ENCODE measurements around the gene PRPH.
"Not testable (repeated sequence)": the region's sequence is repeated elsewhere in the genome, so short reads cannot be mapped to it uniquely, and the experiment has no call there.

PRPH gene

DNA sequence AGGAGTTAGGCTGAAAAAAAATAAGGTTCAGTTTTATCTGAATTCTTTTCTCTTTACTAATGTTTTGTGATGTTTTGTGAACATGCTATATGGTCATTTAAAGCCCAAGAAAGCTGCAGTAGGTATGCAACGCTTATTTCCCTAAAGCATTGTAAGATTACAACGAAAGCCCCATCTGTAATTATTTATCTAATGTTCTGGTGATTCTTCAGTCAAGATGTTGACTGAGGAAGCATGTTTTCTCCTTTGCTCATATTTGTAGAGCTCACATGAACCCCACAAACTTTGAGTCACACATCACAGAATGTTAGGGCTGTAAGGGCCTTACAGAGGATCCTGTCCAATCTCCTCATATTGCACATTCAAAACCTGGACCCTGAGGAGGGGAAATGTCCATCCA lies 33.2 kb upstream of the PRPH start:
- H3K27me3 ChIP-seq (ENCODE audit: control insufficient read depth, insufficient read depth, low read length, poor library complexity, severe bottlenecking) = no peaks in the 10 kb centered on the region
- H3K27ac ChIP-seq (ENCODE audit: insufficient read depth, low read depth, low read length, poor library complexity, severe bottlenecking) = no peak overlapping the region
- no peaks in the 10 kb centered on the region for H3K9me3 ChIP-seq (ENCODE audit: control insufficient read depth, low read length)
- H3K4me1 ChIP-seq (ENCODE audit: control insufficient read depth, insufficient read depth, low read length) = peaks cover under 1% of the 10 kb centered on the region
- 91 to 100% methylated on average over 2 of the region's 2 CpGs for WGBS, 2 experiments
- H3K36me3 ChIP-seq (ENCODE audit: control insufficient read depth, insufficient read depth, low read length) = no peaks in the 10 kb centered on the region
- no peak overlapping the region for H3K4me3 ChIP-seq (ENCODE audit: insufficient read depth, low read depth, low read length)

DNA sequence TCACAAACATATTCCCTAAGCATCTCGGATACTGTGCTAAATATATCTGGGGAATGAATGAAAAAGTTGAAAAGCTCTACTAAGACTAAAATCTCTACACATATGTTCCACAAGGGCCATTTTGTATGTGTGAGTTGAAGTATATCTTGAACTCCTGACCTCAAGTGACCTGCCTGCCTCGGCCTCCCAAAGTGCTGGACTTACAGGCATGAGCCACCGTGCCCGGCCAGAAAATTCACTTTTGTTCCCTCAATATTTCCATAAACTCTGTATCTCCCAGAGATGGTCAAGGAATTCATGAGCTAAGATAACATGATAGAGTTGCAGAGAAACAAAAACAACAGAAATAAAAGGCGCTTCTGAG lies 31.6 kb upstream of the PRPH start:
- Histone ChIP-seq H3K4me3 (ENCODE audit: insufficient read depth, low read depth, low read length) (no peak overlapping the region), H3K27me3 (ENCODE audit: control insufficient read depth, insufficient read depth, low read length, poor library complexity, severe bottlenecking) (no peaks in the 10 kb centered on the region), H3K4me1 (ENCODE audit: control insufficient read depth, insufficient read depth, low read length) (peaks cover 11% of the 10 kb centered on the region), H3K36me3 (ENCODE audit: control insufficient read depth, insufficient read depth, low read length) (no peaks in the 10 kb centered on the region), H3K27ac (ENCODE audit: insufficient read depth, low read depth, low read length, poor library complexity, severe bottlenecking) (no peak overlapping the region), H3K9me3 (ENCODE audit: control insufficient read depth, low read length) (no peaks in the 10 kb centered on the region)
- 96 to 97% methylated on average over 4 of the region's 5 CpGs for WGBS, 2 experiments

DNA sequence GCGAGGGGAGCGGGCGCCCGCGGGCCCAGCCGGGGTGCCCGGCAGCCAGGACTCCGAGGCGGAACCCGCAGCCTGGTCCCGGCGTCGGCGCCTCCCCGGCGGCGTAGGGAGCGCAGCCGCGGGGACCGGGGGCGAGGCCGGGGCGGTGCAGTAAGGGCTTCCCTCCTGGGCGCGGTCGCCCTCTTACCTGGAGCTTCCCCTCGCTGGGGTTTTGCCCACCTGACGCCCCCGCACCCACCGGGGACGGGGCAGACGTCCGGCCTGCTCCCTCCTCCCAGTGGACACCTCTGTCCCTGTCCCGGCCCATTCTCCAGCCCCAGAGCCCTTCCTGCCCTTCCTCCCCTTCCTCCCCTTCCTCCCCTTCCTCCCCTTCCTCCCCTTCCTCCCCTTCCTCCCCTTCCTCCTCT lies 30.5 kb upstream of the PRPH start:
- peak overlapping the region; percentile 77 for H3K4me3 ChIP-seq (ENCODE audit: insufficient read depth, low read depth, low read length)
- WGBS, 2 experiments = 0 to 1% methylated on average over 35 of the region's 35 CpGs
- H3K27ac ChIP-seq (ENCODE audit: insufficient read depth, low read depth, low read length, poor library complexity, severe bottlenecking) = no peak overlapping the region

DNA sequence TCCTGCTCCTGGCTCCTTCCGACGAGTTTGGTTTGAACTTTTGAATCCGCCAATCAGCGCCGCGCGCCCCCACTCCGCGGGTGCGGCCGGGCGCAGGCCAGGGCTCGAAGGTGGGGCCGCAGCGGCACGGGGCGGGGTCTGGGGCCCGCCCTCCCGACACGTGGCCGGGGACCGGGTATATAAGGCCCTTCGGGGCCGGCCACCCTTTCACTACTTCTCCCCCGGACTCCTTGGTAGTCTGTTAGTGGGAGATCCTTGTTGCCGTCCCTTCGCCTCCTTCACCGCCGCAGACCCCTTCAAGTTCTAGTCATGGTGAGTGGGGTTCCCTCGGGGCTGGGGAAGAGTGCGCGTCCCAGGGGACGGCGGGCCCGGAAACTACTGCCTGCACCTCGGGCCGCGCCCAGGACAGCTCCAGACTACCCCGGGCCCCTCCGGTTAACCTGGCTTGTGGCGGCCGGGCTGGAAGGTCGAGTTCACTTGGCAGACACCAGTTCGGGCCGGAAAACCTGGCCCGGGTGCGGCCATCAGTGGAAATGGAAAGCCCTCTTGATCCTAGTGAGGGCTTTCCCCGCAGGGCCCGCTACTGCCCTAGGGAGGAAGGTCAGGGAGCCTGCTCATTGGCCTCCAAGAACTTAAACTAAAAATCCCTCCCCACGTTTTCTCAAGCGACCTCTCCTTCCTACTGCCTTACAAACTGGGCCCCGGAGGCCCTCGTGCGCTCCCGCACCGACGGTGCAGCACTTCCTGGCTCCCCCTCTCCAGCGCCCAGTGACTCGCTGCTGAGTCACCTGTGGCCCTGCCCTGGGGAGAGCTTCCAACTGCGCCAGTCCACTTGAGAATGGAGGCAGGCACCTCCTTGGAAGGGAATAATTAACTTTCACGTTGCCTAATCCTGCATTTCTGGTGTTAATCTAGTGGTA lies 29.8 kb upstream of the PRPH start, which contains the start of gene TUBA1C:
TSS of gene TUBA1C (plus strand) at position 210 of the 920 bp plus-strand sequence. CDS start at position 310, 100 bp downstream.
- WGBS, 2 experiments = 0% methylated on average over 61 of the region's 61 CpGs
- H3K27me3 ChIP-seq (ENCODE audit: control insufficient read depth, insufficient read depth, low read length, poor library complexity, severe bottlenecking) = no peaks in the 10 kb centered on the region
- peaks cover 11% of the 10 kb centered on the region for H3K4me1 ChIP-seq (ENCODE audit: control insufficient read depth, insufficient read depth, low read length)
- peaks cover 2% of the 10 kb centered on the region for H3K36me3 ChIP-seq (ENCODE audit: control insufficient read depth, insufficient read depth, low read length)
- no peaks in the 10 kb centered on the region for H3K9me3 ChIP-seq (ENCODE audit: control insufficient read depth, low read length)
- peak within 1 kb of the TSS; percentile 77 for H3K4me3 ChIP-seq (ENCODE audit: insufficient read depth, low read depth, low read length)
- H3K27ac ChIP-seq (ENCODE audit: insufficient read depth, low read depth, low read length, poor library complexity, severe bottlenecking) = peak within 1 kb of the TSS; percentile 37

More for the DNA sequence above, 30.5 kb upstream of the PRPH start:
- no peaks in the 10 kb centered on the region for H3K9me3 ChIP-seq (ENCODE audit: control insufficient read depth, low read length)
- no peaks in the 10 kb centered on the region for H3K36me3 ChIP-seq (ENCODE audit: control insufficient read depth, insufficient read depth, low read length)
- no peaks in the 10 kb centered on the region for H3K27me3 ChIP-seq (ENCODE audit: control insufficient read depth, insufficient read depth, low read length, poor library complexity, severe bottlenecking)
- peaks cover 11% of the 10 kb centered on the region for H3K4me1 ChIP-seq (ENCODE audit: control insufficient read depth, insufficient read depth, low read length)

DNA sequence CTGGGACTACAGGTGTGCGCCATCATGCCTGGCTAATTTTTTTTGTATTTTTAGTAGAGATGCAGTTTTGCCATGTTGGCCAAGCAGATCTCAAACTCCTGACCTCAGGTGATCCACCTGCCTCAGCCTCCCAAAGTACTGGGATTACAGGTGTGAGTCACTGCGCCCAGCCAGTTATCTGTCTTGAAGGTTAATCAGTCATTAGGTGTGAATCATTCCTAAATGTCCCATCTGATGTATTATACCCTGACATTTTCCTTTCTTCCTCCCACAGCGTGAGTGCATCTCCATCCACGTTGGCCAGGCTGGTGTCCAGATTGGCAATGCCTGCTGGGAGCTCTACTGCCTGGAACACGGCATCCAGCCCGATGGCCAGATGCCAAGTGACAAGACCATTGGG lies 25.8 kb upstream of the PRPH start:
- H3K27ac ChIP-seq (ENCODE audit: insufficient read depth, low read depth, low read length, poor library complexity, severe bottlenecking); H3K27me3 ChIP-seq (ENCODE audit: control insufficient read depth, insufficient read depth, low read length, poor library complexity, severe bottlenecking); H3K9me3 ChIP-seq (ENCODE audit: control insufficient read depth, low read length); H3K4me3 ChIP-seq (ENCODE audit: insufficient read depth, low read depth, low read length): not testable (repeated sequence)
- H3K4me1 ChIP-seq (ENCODE audit: control insufficient read depth, insufficient read depth, low read length) = peaks cover 11% of the 10 kb centered on the region
- H3K36me3 ChIP-seq (ENCODE audit: control insufficient read depth, insufficient read depth, low read length) = peaks cover 26% of the 10 kb centered on the region
- 90 to 93% methylated on average over 5 to 6 of the region's 6 CpGs for WGBS, 2 experiments

DNA sequence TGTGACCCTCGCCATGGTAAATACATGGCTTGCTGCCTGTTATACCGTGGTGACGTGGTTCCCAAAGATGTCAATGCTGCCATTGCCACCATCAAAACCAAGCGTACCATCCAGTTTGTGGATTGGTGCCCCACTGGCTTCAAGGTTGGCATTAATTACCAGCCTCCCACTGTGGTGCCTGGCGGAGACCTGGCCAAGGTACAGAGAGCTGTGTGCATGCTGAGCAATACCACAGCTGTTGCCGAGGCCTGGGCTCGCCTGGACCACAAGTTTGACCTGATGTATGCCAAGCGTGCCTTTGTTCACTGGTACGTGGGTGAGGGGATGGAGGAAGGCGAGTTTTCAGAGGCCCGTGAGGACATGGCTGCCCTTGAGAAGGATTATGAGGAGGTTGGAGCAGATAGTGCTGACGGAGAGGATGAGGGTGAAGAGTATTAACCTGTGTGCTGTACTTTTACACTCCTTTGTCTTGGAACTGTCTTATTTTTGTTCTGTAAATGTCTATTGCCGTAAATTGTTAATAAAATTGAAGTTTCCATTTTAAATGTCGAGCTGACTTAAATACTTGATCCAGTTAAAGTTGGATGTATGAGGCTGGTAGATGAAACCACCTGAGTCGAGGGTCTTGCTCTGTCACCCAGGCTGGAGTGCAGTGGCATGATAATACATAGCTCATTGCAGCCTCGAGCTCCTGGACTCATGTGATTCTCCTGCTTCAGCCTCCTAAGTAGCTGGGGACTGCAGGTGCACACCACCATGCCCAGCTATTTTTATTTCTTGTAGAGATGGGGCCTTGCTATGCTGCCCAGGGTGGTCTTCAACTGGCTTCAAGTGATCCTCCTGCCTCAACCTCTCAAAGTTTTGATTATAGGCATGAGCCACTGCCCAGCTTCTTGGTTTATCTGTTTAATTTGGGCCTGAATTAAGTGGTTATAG lies 21.9 kb upstream of the PRPH start:
- no peaks in the 10 kb centered on the region for H3K9me3 ChIP-seq (ENCODE audit: control insufficient read depth, low read length)
- H3K27me3 ChIP-seq (ENCODE audit: control insufficient read depth, insufficient read depth, low read length, poor library complexity, severe bottlenecking) = no peaks in the 10 kb centered on the region
- 95 to 97% methylated on average over 16 of the region's 16 CpGs for WGBS, 2 experiments
- no peak overlapping the region for H3K27ac ChIP-seq (ENCODE audit: insufficient read depth, low read depth, low read length, poor library complexity, severe bottlenecking)
- peaks cover 26% of the 10 kb centered on the region for H3K36me3 ChIP-seq (ENCODE audit: control insufficient read depth, insufficient read depth, low read length)
- H3K4me3 ChIP-seq (ENCODE audit: insufficient read depth, low read depth, low read length) = no peak overlapping the region
- no peaks in the 10 kb centered on the region for H3K4me1 ChIP-seq (ENCODE audit: control insufficient read depth, insufficient read depth, low read length)

DNA sequence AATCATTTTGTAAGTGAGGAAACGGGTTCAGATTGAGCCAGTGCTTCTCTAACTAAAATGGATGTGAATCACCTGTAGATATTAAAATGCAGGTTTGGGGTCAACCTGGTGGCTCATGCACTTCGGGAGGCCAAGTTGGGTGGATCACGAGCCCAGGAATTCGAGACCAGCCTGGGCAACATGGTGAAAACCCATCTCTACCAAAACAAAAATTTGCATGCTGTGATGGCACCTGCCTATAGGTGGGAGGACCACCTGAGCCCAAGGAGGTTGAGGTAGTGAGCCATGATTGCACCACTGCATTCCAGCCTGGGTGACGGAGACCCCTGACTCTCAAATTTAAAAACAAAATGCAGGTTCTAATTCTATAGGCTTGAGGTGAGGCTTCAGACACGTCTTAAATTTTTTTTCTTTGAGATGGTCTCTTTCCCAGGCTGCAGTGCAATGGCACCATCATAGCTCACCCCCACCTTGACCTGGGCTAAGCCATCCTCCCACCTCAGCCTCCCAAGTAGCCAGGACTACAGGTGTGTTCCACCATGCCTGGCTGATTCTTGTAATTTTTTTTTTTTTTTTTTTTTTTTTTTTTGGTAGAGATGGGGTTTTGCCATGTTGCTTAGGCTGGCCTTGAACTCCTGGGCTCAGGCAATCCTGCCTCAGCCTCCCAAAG lies 21.1 kb upstream of the PRPH start:
- Histone ChIP-seq H3K4me1 (ENCODE audit: control insufficient read depth, insufficient read depth, low read length) (no peaks in the 10 kb centered on the region), H3K36me3 (ENCODE audit: control insufficient read depth, insufficient read depth, low read length) (peaks cover 26% of the 10 kb centered on the region), H3K4me3 (ENCODE audit: insufficient read depth, low read depth, low read length) (no peak overlapping the region), H3K27ac (ENCODE audit: insufficient read depth, low read depth, low read length, poor library complexity, severe bottlenecking) (no peak overlapping the region), H3K9me3 (ENCODE audit: control insufficient read depth, low read length) (no peaks in the 10 kb centered on the region), H3K27me3 (ENCODE audit: control insufficient read depth, insufficient read depth, low read length, poor library complexity, severe bottlenecking) (no peaks in the 10 kb centered on the region)
- WGBS, 2 experiments = 90% methylated on average over 6 of the region's 6 CpGs

DNA sequence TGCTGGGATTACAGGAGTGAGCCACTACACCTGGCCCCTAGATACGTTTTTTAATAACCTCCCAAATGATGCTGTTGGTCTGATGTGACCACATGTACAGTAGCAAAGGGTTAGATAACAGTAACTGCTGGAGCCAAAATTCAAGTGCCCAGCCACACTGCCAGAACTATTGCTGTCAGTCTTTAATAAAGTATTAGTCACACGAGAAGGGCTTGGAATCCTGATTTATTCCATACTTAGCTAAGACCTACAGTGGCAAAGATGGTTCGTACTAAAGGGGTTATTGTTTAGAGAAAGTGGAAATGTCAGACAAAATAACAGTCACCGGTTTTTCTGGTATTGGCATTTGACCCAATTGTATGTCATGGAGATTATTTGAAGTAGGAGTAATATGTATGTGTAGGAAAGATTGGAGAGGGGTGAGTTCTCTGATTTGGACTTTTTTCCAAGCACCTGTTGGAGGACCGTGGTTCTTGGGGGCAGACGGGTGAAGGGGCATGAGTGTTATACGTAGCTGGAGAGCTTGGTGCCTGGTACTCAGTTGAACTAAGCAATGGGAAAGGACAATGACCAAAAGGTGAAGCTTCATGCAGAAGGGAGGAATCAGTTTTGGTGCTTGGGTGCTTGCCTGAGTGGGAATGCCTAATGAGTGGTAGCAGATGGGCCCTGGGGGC lies 20.4 kb upstream of the PRPH start:
- Histone ChIP-seq H3K27ac (ENCODE audit: insufficient read depth, low read depth, low read length, poor library complexity, severe bottlenecking) (no peak overlapping the region), H3K4me1 (ENCODE audit: control insufficient read depth, insufficient read depth, low read length) (peaks cover under 1% of the 10 kb centered on the region), H3K4me3 (ENCODE audit: insufficient read depth, low read depth, low read length) (no peak overlapping the region), H3K27me3 (ENCODE audit: control insufficient read depth, insufficient read depth, low read length, poor library complexity, severe bottlenecking) (no peaks in the 10 kb centered on the region), H3K9me3 (ENCODE audit: control insufficient read depth, low read length) (no peaks in the 10 kb centered on the region), H3K36me3 (ENCODE audit: control insufficient read depth, insufficient read depth, low read length) (peaks cover 26% of the 10 kb centered on the region)
- WGBS, 2 experiments = 89 to 93% methylated on average over 7 of the region's 7 CpGs

DNA sequence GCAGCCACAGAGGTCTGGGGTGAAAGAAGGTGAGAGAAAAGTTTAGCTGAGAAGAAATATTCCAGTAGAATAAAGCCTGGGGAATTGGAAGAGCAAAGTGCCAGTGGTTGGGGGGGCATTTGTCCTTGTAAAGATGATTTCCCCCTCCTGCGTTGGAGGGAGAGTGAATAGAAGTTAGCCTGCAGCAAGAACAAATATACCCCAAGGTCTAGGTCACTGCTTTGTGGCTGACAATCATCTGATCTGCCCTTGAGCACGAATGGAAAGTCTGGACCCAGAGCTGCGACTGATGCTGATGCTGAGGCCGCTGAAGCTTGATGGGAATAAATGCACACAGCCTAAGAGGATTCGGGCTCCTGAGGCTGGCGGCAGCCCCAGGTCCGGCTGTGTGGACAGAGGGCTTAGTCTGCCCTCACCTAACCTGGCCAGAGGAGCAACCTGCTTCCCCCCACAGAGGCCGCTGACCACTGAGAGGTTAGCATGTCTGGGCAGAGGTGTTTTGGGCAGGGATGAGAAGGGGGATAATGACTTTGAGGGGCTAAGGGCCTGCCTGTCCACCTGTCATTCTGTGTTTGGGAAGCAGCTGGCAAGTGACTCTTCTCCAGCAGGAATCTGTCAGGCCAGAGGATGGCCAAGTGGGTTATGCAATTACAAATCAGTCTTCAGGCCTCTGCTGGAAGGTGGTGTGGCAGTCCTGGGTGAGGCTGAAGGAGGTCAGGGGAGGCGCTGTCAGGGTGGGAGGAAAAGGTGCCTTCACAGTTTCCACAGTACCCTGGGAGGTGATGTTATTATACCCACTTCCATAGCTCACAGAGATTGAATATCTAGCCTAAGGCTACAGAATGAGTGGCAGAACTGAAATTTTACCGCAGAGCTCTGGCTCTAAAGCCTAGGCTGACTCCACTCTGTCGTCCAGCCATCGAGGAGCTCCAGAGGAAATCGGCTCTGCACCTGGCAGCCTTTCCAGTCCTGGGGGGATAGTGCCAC lies 18.4 kb upstream of the PRPH start:
- no peaks in the 10 kb centered on the region for H3K27me3 ChIP-seq (ENCODE audit: control insufficient read depth, insufficient read depth, low read length, poor library complexity, severe bottlenecking)
- H3K36me3 ChIP-seq (ENCODE audit: control insufficient read depth, insufficient read depth, low read length) = peaks cover 11% of the 10 kb centered on the region
- no peaks in the 10 kb centered on the region for H3K9me3 ChIP-seq (ENCODE audit: control insufficient read depth, low read length)
- H3K4me1 ChIP-seq (ENCODE audit: control insufficient read depth, insufficient read depth, low read length) = peaks cover 6% of the 10 kb centered on the region
- H3K4me3 ChIP-seq (ENCODE audit: insufficient read depth, low read depth, low read length) = no peak overlapping the region
- 89 to 91% methylated on average over 13 of the region's 13 CpGs for WGBS, 2 experiments
- no peak overlapping the region for H3K27ac ChIP-seq (ENCODE audit: insufficient read depth, low read depth, low read length, poor library complexity, severe bottlenecking)

Measured in ectodermal cell (in vitro differentiated cells).